ENCODE results near the gene C2CD2. TPM values are rescaled to one million over a fixed set of nuclear protein-coding genes. Genes with fewer than 3 reads are reported as not detected.

The C2CD2 gene
- total RNA-seq, 1 donor from 2014 or later: 9.5 TPM

- intact Hi-C loops (cut with micrococcal nuclease): no loop called here
- H3K4me3 Mint-ChIP-seq: no peak overlapping the region
- peaks cover 4% of the 10 kb centered on the region for H3K9me3 Mint-ChIP-seq
- no peak for DNase-seq (ENCODE audit: low spot score)
- H3K4me1 Mint-ChIP-seq (ENCODE audit: low read depth): no peaks in the 10 kb centered on the region
- no peak overlapping the region for H3K27ac Mint-ChIP-seq
- peaks cover 9% of the 10 kb centered on the region for H3K36me3 Mint-ChIP-seq (ENCODE audit: low read depth)
- no peaks in the 10 kb centered on the region for H3K27me3 Mint-ChIP-seq (ENCODE audit: insufficient read depth)
These were observed 118.1 kb downstream of the C2CD2 start for GRCh38 chr21:41835711-41836154.

Other genes with a start within 250 kb of the C2CD2 start
- not detected in 2 replicates for gene RIPK4, start 187.0 kb downstream of the C2CD2 start, total RNA-seq
- gene PRDM15, start 74.7 kb downstream of the C2CD2 start, total RNA-seq: 18.1 and 18.4 TPM in 2 replicates
- 31.8 and 33.8 TPM in 2 replicates for gene ZBTB21, start 56.3 kb upstream of the C2CD2 start, total RNA-seq
- not detected in 2 replicates for gene UMODL1, start 117.3 kb upstream of the C2CD2 start, total RNA-seq

All from activated T-helper 1 cell treated with anti-CD3 and anti-CD28 coated beads, Interleukin-12 subunit alpha, Interleukin-12 subunit beta, Interleukin-2, Interleukin-4 antibody, amounts not matched to agents 30 ng/mL and 10 ng/mL and 1 ng/mL, durations not matched to agents 14 hours and 24 hours and 36 hours (primary cell).